K562 (cell line): ENCODE results near the gene MGA. TPM values are rescaled to one million over a fixed set of nuclear protein-coding genes. Genes with fewer than 3 reads are reported as not detected.
A peak's percentile ranks its signal among the peaks of the same experiment; 100 is the strongest.

Experiments used
- HNRNPH1 ChIP-seq: fragments of 200-400 bp; formaldehyde crosslinking; optimal IDR thresholded peaks from 2 replicates; pipeline ENCODE3; 2017; ENCODE audit warnings: low read depth, mild to moderate bottlenecking, low read length, moderate library complexity
- HOXB6 ChIP-seq: fragments of 250-450 bp; sonication (Bioruptor Pico); IDR thresholded peaks from 2 replicates; pipeline ENCODE4 v1.5.1; 2022; ENCODE audit warnings: mild to moderate bottlenecking, borderline replicate concordance
- MTA1 ChIP-seq: fragments of 450-650 bp; IDR thresholded peaks from 2 replicates; pipeline ENCODE4 v1.6.1; 2017; ENCODE audit warnings: borderline replicate concordance
- PPARD ChIP-seq: fragments of 250-450 bp; sonication (Bioruptor Pico); IDR thresholded peaks from 2 replicates; pipeline ENCODE4 v1.8.0; 2022; ENCODE audit warnings: inconsistent platforms, mild to moderate bottlenecking, moderate library complexity
- RAD21 ChIP-seq, 2 experiments: fragments of 250-450 bp in 1 of 2; fragments of 450-650 bp in 1 of 2; sonication (Bioruptor Pico) in 1 of 2; formaldehyde crosslinking in 1 of 2; IDR thresholded peaks in 1 of 2; conservative IDR thresholded peaks in 1 of 2; 2 replicates each; pipeline versions ENCODE4 v1.4.0 to v1.8.0; 2020 to 2022; ENCODE audit warnings: mild to moderate bottlenecking in 2 of 2, moderate library complexity in 1 of 2
- RBM15 ChIP-seq: fragments of 200-400 bp; formaldehyde crosslinking; IDR thresholded peaks from 2 replicates; pipeline ENCODE4 v1.6.1; 2018; ENCODE audit warnings: mild to moderate bottlenecking, low read length, moderate library complexity; ENCODE audit not compliant: insufficient read depth
- SIX5 ChIP-seq, 2 experiments: IDR thresholded peaks; 2 replicates each; pipeline ENCODE4 v1.6.1; 2011; ENCODE audit warnings: low read length in 2 of 2, borderline replicate concordance in 1 of 2, low read depth in 1 of 2, mild to moderate bottlenecking in 1 of 2, moderate library complexity in 1 of 2; ENCODE audit not compliant: insufficient read depth in 1 of 2
- SMARCB1 ChIP-seq: IDR thresholded peaks from 2 replicates; pipeline ENCODE4 v1.6.1; 2011; ENCODE audit warnings: improper control_type of control experiment, low read depth; ENCODE audit not compliant: insufficient read length
- SP2 ChIP-seq: IDR thresholded peaks from 2 replicates; pipeline ENCODE4 v1.6.1; 2011; ENCODE audit warnings: mild to moderate bottlenecking, low read depth, low read length, moderate library complexity; ENCODE audit not compliant: poor library complexity, severe bottlenecking; ENCODE audit errors: extremely low read depth
- TAL1 ChIP-seq: fragments of 450-650 bp; IDR thresholded peaks from 2 replicates; pipeline ENCODE4 v1.6.1; 2016; ENCODE audit warnings: mild to moderate bottlenecking
- TCF7 ChIP-seq: sonication (generic); IDR thresholded peaks from 2 replicates; pipeline ENCODE4 v1.6.1; 2016; ENCODE audit warnings: antibody characterized with exemption, borderline replicate concordance
- ZNF239 ChIP-seq: fragments of 250-450 bp; sonication (Bioruptor Pico); IDR thresholded peaks from 2 replicates; pipeline ENCODE4 v1.4.0; 2020; ENCODE audit warnings: mild to moderate bottlenecking
- ZNF407 ChIP-seq: fragments of 450-650 bp; IDR thresholded peaks from 2 replicates; pipeline ENCODE4 v1.6.1; 2016; ENCODE audit warnings: low read depth
- ZNF583 ChIP-seq: fragments of 250-450 bp; sonication (Bioruptor Pico); IDR thresholded peaks from 2 replicates; pipeline ENCODE4 v1.4.0; 2020
- polyA plus RNA-seq, 8 experiments: library from polyadenylated mRNA; depleted of rRNA in 4 of 8; stranded (reverse) in 5 of 8; unstranded in 3 of 8; fragments of >200 nt; fragmentation: Nextera tagmentation in 2 of 8; fragmentation: Illumina TruSeq in 1 of 8; extraction: Ambion mirVana in 2 of 8; extraction: Trizol in 1 of 8; gene quantifications; 2 replicates each; pipeline versions ENCODE4 v1.2.1 to v1.2.3, GENCODE V29; 2011 to 2014; ENCODE audit warnings: inconsistent platforms in 1 of 8, missing spikeins in 1 of 8
- total RNA-seq, 7 experiments: library from RNA; depleted of rRNA in 6 of 7; stranded (reverse); fragments of >200 nt in 6 of 7; fragmentation: Illumina TruSeq in 2 of 7; extraction: Trizol in 2 of 7; gene quantifications; 2 replicates each; pipeline versions ENCODE4 v1.2.1 to v1.2.3, GENCODE V29; 2011 to 2021; ENCODE audit warnings: low replicate concordance in 1 of 7
- TF ChIP-seq, protein P1 (sequence below): sonication (generic); formaldehyde crosslinking; IDR thresholded peaks from 2 replicates; pipeline ENCODE4 v1.8.1; 2023; ENCODE audit warnings: mild to moderate bottlenecking, missing genetic modification reagents
- TF ChIP-seq, protein P2 (sequence below): fragments of 250-450 bp; sonication (Bioruptor Pico); IDR thresholded peaks from 2 replicates; pipeline ENCODE4 v1.5.0; 2022; ENCODE audit warnings: mild to moderate bottlenecking

MGA gene
- total and polyA plus RNA-seq, 9 of the 15 experiments (the other 6 are each of a cell fraction or from before 2014, with no cell fraction given) = 4.7 to 56.1 (median 21.1) TPM

GRCh38 chr15:41660235-41661077 lies at the start of gene MGA (continued):
- TF ChIP-seq ZNF407 = no peak
- TF ChIP-seq HOXB6 (CRISPR knock-in tag) = no peak
- TF ChIP-seq TAL1 = no peak
- no peak for TF ChIP-seq SIX5 (IDR thresholded peaks at IDR 0.05; ENCODE audit: borderline replicate concordance in 1 of 2, insufficient read depth in 1 of 2, low read depth in 1 of 2, low read length in 2 of 2)
- no peak for TF ChIP-seq ZNF239 (CRISPR knock-in tag)
- no peak for TF ChIP-seq TCF7
- no peak for TF ChIP-seq ZNF583
- TF ChIP-seq, protein P1, sequence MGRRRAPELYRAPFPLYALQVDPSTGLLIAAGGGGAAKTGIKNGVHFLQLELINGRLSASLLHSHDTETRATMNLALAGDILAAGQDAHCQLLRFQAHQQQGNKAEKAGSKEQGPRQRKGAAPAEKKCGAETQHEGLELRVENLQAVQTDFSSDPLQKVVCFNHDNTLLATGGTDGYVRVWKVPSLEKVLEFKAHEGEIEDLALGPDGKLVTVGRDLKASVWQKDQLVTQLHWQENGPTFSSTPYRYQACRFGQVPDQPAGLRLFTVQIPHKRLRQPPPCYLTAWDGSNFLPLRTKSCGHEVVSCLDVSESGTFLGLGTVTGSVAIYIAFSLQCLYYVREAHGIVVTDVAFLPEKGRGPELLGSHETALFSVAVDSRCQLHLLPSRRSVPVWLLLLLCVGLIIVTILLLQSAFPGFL (CRISPR knock-in tag) = 0 out of 2 replicates have a peak, but pooled peaks have one; percentile 63
- TF ChIP-seq, protein P2, sequence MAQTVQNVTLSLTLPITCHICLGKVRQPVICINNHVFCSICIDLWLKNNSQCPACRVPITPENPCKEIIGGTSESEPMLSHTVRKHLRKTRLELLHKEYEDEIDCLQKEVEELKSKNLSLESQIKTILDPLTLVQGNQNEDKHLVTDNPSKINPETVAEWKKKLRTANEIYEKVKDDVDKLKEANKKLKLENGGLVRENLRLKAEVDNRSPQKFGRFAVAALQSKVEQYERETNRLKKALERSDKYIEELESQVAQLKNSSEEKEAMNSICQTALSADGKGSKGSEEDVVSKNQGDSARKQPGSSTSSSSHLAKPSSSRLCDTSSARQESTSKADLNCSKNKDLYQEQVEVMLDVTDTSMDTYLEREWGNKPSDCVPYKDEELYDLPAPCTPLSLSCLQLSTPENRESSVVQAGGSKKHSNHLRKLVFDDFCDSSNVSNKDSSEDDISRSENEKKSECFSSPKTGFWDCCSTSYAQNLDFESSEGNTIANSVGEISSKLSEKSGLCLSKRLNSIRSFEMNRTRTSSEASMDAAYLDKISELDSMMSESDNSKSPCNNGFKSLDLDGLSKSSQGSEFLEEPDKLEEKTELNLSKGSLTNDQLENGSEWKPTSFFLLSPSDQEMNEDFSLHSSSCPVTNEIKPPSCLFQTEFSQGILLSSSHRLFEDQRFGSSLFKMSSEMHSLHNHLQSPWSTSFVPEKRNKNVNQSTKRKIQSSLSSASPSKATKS (CRISPR knock-in tag) = no peak
- TF ChIP-seq SMARCB1 = no peak
- no peak for TF ChIP-seq SP2
- no peak for TF ChIP-seq RBM15
- no peak for TF ChIP-seq PPARD
- TF ChIP-seq HNRNPH1 = no peak
- TF ChIP-seq RAD21 (CRISPR knock-in tag; conservative IDR thresholded peaks at IDR 0.05 in 1 of 2, IDR thresholded peaks at IDR 0.05 in 1 of 2) = peak; percentile 39 to 49
- TF ChIP-seq MTA1 = peak; percentile 54; the same call in 1 of the 2 replicates
